CD4-positive, alpha-beta T cell treated with Interleukin-10 for 1 hour (primary cell): ENCODE results near the gene ONECUT3.

Source experiments
- DNase-seq: peaks from one replicate; pipeline ENCODE4 v3.0.0-alpha.2; 2020

ONECUT3 gene

DNA sequence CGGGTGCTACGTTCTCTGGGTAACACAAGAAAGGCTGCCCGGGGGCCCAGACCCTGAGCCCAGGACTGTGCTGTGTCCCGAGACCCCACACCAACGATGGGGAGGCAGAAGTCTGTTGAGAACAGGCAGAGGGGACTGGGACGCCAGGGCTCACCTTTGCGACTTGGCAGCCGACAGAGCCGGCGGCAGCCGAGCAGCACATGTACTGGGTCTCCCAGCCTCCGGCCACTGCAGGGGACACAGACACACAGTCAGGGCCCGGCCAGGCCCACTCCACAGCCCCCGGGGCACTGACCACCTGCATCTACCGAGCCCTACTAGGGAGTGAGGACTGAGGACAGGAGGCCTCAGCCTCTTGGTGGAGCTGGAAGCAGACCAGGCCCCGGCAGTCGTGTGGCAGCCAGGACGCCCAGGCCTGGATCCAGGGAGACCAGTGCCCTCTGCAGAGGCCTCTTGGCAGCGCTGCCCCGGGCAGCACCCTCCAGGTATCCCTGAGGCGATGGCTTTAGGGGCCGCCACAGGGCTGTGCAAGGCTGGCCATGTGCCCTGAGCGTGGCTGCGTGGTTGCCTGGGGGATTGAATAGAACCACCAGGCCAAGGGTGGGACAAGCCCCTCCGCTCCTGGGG is 64.4 kb downstream of the ONECUT3 start:
- no peak for DNase-seq

DNA sequence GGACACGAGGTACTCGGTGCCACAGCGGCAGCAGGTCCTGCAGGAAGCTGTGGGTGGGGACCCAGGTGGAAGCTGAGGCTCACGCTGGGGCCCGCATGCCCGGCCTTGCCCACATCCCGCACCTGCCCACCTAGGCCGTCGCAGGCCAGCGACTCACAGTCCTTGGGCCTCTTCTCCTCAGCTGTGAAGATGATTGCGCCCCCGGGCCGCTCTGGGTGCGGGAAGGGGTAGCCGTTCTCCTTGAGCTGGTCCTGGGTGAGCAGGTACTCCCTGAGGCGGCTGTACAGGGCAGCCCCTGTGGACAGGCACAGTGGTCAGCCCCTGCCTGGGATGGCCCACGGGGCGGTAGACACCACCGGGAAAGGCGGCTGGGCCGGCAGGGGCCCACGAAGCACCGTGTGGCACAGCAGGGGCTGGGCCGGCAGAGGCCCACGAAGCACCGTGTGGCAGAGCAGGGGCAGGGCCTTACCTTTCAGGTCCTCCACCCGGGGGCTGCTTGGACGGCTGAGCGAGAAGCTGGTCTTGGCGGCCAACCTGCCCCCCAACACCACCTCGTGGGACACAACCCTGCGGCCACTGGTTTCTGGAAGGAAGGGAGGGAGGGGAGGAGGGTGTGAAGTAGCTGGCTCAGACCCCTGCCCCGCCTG is 65.4 kb downstream of the ONECUT3 start:
- DNase-seq: no peak

- DNase-seq: no peak
Measured at GRCh38 chr19:1819341-1820255, 66.3 kb downstream of the ONECUT3 start.

GRCh38 chr19:1822210-1822609 is 68.9 kb downstream of the ONECUT3 start:
- no peak for DNase-seq

- DNase-seq: no peak
Measured at GRCh38 chr19:1823020-1823419, 69.7 kb downstream of the ONECUT3 start.

GRCh38 chr19:1823539-1824251 is 70.4 kb downstream of the ONECUT3 start:
- DNase-seq: no peak

DNA sequence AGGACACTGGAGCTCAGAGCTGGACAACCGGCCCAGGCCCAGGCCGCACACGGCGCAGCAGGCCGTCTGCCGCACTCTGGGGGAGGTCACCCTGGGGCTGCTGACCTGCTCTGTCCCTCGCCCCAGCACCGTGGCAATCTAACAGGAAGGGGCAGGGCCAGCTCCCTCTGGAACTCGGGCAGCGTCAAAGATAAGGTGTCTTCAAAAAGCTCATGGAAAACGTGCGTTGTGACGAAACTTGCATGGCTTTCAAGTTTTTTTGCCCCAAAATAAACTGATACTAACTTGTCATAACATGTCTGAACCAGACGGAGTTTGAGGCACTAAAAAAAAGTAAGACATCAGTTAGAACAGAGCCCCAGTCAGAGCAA is 70.9 kb downstream of the ONECUT3 start:
- DNase-seq: no peak

DNA sequence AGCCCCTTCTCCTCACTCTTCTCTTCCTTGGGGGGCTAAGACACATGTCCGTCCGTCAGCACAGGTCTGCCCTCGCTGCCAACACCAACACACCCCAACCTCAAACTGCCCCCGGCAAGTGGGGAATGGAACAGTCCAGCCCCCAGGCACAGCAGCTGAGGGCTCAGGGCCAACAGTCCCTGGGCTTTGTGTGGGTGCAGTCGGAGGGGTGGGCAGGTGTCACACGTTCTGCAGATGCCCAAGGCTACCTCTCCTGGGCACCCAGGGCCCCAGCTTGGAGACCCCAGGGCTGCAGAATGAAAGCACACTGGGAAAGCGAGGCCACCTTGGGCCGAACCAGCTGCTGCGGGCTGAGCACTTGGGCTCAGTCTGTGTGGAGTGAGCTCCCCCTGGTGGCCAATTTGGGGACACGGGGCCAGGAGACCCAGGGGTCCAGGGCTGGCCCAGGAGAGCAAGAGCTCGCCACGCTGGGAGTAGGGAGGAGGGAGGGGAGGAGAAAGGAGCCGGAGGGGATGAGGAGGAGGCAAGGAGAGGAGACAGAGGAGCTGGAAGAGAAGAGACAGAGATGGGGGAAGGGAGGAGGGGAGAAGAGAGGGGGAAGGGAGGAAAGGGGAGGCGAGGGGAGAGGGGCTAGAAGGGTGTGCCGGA is 72.7 kb downstream of the ONECUT3 start:
- DNase-seq: peak; percentile 82

GRCh38 chr19:1826557-1827521 is 73.5 kb downstream of the ONECUT3 start:
- no peak for DNase-seq

DNA sequence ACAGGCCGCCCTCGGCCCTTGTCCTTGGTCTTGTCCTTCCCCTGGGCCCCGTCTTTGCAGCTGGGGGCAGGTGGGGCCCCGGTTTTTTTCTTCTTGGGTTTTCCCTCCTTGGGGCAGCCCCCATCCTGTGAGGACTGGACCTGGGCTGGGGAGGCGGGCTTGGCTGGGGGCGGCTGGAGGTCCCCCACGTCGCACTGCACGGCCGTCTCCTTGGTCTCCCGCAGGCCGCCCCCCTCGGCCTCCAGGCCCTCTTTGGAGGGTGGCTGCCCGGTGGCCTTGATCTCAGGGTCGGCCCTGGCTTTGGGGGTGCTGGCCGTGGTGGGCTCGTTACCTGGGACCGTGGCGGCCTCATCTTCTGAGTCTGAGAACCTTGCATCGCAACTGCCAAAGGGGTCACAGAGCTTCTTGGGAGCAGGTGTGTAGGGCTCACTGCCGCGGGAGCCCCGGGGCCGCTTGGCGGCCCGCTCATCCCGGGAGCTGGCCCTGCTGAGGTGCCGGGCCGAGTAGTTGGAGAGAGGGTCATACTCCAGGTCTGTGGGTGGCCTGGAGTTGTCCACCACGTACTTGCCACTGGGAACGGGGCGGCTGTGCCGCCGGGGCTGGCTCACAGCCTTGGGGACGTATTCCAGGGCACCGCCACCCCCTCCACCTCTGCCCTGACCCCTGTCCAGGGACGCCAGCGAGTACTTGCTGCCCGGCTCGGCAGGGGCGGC is 74.4 kb downstream of the ONECUT3 start:
- no peak for DNase-seq

DNA sequence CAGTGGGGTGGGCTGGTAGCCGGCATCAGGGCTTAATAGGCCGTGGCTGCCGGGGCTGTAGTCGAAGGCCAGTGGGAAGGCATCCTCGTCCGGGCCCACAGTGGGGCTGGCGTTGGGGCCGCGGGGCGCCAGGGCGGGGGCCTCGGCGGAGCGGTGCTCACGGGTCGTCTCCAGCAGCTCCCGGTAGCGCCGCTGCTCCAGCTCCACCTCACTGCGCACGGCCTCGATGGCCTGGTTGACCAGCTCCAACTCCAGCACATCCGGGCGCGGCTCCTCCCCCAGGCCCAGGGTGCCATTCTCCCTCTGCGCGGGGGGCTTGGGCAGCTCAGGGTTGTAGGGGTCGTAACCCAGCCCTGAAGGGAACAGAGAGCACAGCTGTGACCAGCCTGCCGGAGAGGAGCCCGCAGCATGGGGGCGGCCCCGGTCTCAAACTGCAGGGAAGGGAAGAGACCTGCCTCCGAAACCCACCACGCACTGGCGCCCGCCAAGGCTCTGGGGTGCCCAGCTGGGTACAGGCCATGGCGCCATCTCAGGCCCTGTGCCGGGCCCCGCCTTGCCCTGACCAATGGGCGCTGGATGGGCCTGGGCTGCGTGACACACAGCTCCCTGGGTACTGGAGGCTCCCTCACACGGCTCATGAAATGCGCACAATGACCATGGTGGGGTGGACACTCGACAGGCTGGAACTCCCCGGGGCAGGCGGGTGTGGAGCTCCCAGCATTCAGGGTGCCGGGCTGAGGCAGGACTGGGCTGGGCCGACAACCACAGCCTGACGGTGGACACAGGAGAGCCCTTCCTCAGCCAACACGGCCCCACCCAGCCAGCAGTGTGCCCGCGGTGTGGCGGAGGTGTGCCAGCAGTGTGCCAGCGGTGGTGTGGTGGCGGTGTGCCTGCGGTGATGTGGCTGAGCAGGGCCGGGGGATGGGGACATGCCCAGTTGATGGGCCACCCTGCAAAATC is 75.3 kb downstream of the ONECUT3 start:
- no peak for DNase-seq

GRCh38 chr19:1829958-1830357 is 76.7 kb downstream of the ONECUT3 start:
- no peak for DNase-seq

DNA sequence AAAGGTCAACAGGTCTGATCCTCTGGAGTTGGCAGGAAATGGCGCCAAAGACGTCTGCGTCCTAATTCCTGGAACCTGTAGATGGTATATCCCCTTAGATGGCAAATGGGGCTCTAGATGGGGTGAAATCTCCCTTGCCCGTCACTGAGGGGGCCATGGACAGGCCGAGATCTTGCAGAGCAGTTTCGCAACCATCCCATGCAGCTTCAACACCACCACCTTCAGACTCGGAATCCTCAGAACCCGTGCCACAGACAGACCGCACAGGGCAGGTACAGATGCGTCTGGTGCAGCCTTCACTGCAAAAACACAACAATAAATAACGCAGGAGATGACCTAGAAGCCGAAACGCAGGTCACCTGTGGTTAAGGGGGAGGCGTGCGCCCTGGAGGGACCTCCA is 77.3 kb downstream of the ONECUT3 start:
- no peak for DNase-seq
